Right lobe of liver (tissue), 6 donors: Measurements from ENCODE around the gene PTPN3. TPM values are rescaled to one million over a fixed set of nuclear protein-coding genes. Genes with fewer than 3 reads are reported as not detected.
A peak's percentile ranks its signal among the peaks of the same experiment; 100 is the strongest.
"Not testable (repeated sequence)": the region's sequence is repeated elsewhere in the genome, so short reads cannot be mapped to it uniquely, and the experiment has no call there.

Source experiments
- ATAC-seq, 4 donors: fragments of 200-7000 bp; cut with Tn5 transposase; one replicate each; pipeline ENCODE4 v1.9.1; 2020; ENCODE audit warnings: mild to moderate bottlenecking in 4 of 4, moderate library complexity in 4 of 4
- DNase-seq, 3 donors: peaks; one replicate each; pipeline ENCODE4 v3.0.0-alpha.2; 2020
- H3K27ac ChIP-seq, 3 donors: fragments of 200-600 bp; one replicate each; pipeline ENCODE4 v1.8.0; 2022
- H3K27me3 ChIP-seq, 2 donors: fragments of 200-600 bp; one replicate each; pipeline ENCODE4 v1.8.0; 2022
- H3K36me3 ChIP-seq, 4 donors: fragments of 200-600 bp; sonication (generic) in 1 of 4; one replicate each; pipeline versions ENCODE4 v1.5.1 to v1.8.0; 2017 to 2022; ENCODE audit warnings: control low read depth in 1 of 4
- H3K4me1 ChIP-seq, 4 donors: fragments of 200-600 bp; sonication (generic) in 1 of 4; one replicate each; pipeline versions ENCODE4 v1.5.1 to v1.8.0; 2017 to 2022; ENCODE audit warnings: control low read depth in 1 of 4
- H3K4me3 ChIP-seq, 3 donors: fragments of 200-600 bp; one replicate each; pipeline ENCODE4 v1.8.0; 2022
- H3K9me3 ChIP-seq, 4 donors: fragments of 200-600 bp; sonication (generic) in 1 of 4; one replicate each; pipeline versions ENCODE4 v1.5.1 to v1.8.0; 2017 to 2022; ENCODE audit warnings: control low read depth in 1 of 4
- CTCF ChIP-seq, 4 donors: fragments of 200-600 bp in 3 of 4; fragments of 450-650 bp in 1 of 4; IDR thresholded peaks; one replicate each; pipeline versions ENCODE4 v1.5.1 to v1.8.0; 2016 to 2022; ENCODE audit warnings: antibody characterized with exemption in 4 of 4, mild to moderate bottlenecking in 2 of 4
- POLR2A ChIP-seq: fragments of 450-650 bp; IDR thresholded peaks from one replicate; pipeline ENCODE4 v1.6.1; 2017; ENCODE audit warnings: antibody characterized with exemption, mild to moderate bottlenecking
- WGBS: methylation state at CpG from one replicate; pipeline ENCODE4 v1.1.6; 2018; ENCODE audit warnings: low coverage, low lambda C conversion rate; ENCODE audit not compliant: insufficient coverage; ENCODE audit errors: missing lambda C conversion rate; 5-methylcytosine and 5-hydroxymethylcytosine counted together
- intact Hi-C, 2 donors: fragments of 100-400 bp; cut with DNase I; formaldehyde crosslinking; loops; one replicate each; pipeline versions ENCODE4 v1.11.2 to v1.14.1; 2022
- total RNA-seq, 6 experiments: library from RNA; depleted of rRNA in 2 of 6; stranded (reverse); fragments of >200 nt in 2 of 6; fragmentation: NEBNext Ultra II Directional in 3 of 6; extraction: Animal tissue kit (Norgen Biotek cat#: 25700) in 3 of 6; gene quantifications; one replicate each; pipeline versions ENCODE4 v1.1.0 to v1.2.4, GENCODE V29; 2016 to 2023
- donor health status: DM: no; HTN: yes; CAD: no.
- donor health status: DM: no; HTN: no; CAD: no.
- donor health status: DM: no; HTN: no; CAD: no.
- donor health status: DM: no; HTN: yes; CAD: no.
- donor health status: DM: no; HTN: yes; CAD: no.

Gene PTPN3
- total RNA-seq, 6 experiments from 2014 or later, result 15.0 to 33.3 (median 30.0) TPM

DNA sequence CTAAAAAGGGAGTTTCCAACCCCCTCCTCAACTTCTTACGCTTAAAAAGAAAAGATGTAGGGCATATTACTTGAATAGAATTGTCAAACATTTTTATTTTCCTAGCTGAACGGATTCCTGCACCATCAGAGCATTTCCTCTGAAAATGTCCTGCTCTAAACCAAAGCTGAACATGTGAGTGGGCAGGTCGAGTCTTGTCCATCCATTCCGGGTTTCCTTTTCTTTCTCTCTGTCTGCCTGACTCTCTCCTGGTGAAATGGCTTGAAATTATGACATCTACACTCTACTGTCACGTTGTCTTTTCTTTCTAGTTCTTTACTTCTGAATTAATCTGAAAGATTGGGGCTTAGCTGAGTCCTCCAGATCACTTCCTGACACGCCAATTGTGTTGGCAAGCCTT is 39.2 kb upstream of the PTPN3 start:
- Histone ChIP-seq H3K9me3 (no peaks in the 10 kb centered on the region), H3K4me3 (no peak overlapping the region), H3K27me3 (no peaks in the 10 kb centered on the region), H3K36me3 (no peaks in the 10 kb centered on the region), H3K4me1 (no peaks in the 10 kb centered on the region), H3K27ac (no peak overlapping the region)
- DNase-seq, result no peak
- intact Hi-C loops, result no loop called here
- WGBS, result 71% methylated on average over 6 of the region's 6 CpGs
- no peak for ATAC-seq
- no peak for TF ChIP-seq CTCF (IDR thresholded peaks at IDR 0.05)
- no peak for TF ChIP-seq POLR2A

GRCh38 chr9:109536859-109537258 is 38.8 kb upstream of the PTPN3 start:
- no peak overlapping the region for H3K27ac ChIP-seq
- H3K27me3 ChIP-seq, result no peaks in the 10 kb centered on the region
- no peak overlapping the region for H3K4me3 ChIP-seq
- ATAC-seq (peak in 2 of 4 donors; percentile 31 to 53), DNase-seq (no peak)
- intact Hi-C loops, result no loop called here
- no peaks in the 10 kb centered on the region for H3K4me1 ChIP-seq
- whole genome bisulfite sequencing, result 31% methylated on average over 3 of the region's 3 CpGs
- H3K36me3 ChIP-seq, result no peaks in the 10 kb centered on the region
- no peaks in the 10 kb centered on the region for H3K9me3 ChIP-seq
- TF ChIP-seq POLR2A, result no peak

GRCh38 chr9:109535365-109535764 is 37.3 kb upstream of the PTPN3 start:
- no peaks in the 10 kb centered on the region for H3K4me1 ChIP-seq
- TF ChIP-seq POLR2A (no peak), CTCF (IDR thresholded peaks at IDR 0.05) (no peak)
- DNase-seq (no peak), ATAC-seq (no peak)
- intact Hi-C loops, result no loop called here
- no peaks in the 10 kb centered on the region for H3K27me3 ChIP-seq
- H3K4me3 ChIP-seq, result no peak overlapping the region
- no peaks in the 10 kb centered on the region for H3K36me3 ChIP-seq
- no peak overlapping the region for H3K27ac ChIP-seq
- 75% methylated on average over 6 of the region's 6 CpGs for WGBS
- H3K9me3 ChIP-seq, result no peaks in the 10 kb centered on the region

GRCh38 chr9:109534151-109534550 is 36.0 kb upstream of the PTPN3 start:
- Histone ChIP-seq H3K4me3 (no peak overlapping the region), H3K4me1 (no peaks in the 10 kb centered on the region), H3K36me3 (no peaks in the 10 kb centered on the region), H3K27ac (no peak overlapping the region), H3K9me3 (no peaks in the 10 kb centered on the region), H3K27me3 (no peaks in the 10 kb centered on the region)
- intact Hi-C loops, result no loop called here
- WGBS, result 71% methylated on average over 5 of the region's 36 CpGs
- ATAC-seq (no peak), DNase-seq (no peak)
- no peak for TF ChIP-seq POLR2A

GRCh38 chr9:109532652-109533051 is 34.5 kb upstream of the PTPN3 start:
- DNase-seq, ATAC-seq, intact Hi-C loops, H3K9me3 ChIP-seq, H3K27me3 ChIP-seq, H3K36me3 ChIP-seq, H3K4me3 ChIP-seq, H3K4me1 ChIP-seq, H3K27ac ChIP-seq: not testable (repeated sequence)
- 83% methylated on average over 6 of the region's 13 CpGs for WGBS

GRCh38 chr9:109522106-109522505 is 24.0 kb upstream of the PTPN3 start:
- Histone ChIP-seq H3K36me3 (no peaks in the 10 kb centered on the region), H3K27me3 (no peaks in the 10 kb centered on the region), H3K9me3 (no peaks in the 10 kb centered on the region), H3K4me3 (no peak overlapping the region), H3K27ac (no peak overlapping the region), H3K4me1 (peaks cover 0 to 15% (median 7%) of the 10 kb centered on the region in 4 donors)
- TF ChIP-seq CTCF (IDR thresholded peaks at IDR 0.05) (no peak), POLR2A (no peak)
- DNase-seq (no peak), ATAC-seq (no peak)
- intact Hi-C loops, result loop anchor here (10.0 kb wide), 2 partner anchors 57 to 67 kb away; no protein-coding TSS in a partner anchor
- 63% methylated on average over 4 of the region's 6 CpGs for WGBS
